ENCODE measurements around the gene TNFAIP8L3.
"Not testable (repeated sequence)": the region's sequence is repeated elsewhere in the genome, so short reads cannot be mapped to it uniquely, and the experiment has no call there.

Gene TNFAIP8L3

DNA sequence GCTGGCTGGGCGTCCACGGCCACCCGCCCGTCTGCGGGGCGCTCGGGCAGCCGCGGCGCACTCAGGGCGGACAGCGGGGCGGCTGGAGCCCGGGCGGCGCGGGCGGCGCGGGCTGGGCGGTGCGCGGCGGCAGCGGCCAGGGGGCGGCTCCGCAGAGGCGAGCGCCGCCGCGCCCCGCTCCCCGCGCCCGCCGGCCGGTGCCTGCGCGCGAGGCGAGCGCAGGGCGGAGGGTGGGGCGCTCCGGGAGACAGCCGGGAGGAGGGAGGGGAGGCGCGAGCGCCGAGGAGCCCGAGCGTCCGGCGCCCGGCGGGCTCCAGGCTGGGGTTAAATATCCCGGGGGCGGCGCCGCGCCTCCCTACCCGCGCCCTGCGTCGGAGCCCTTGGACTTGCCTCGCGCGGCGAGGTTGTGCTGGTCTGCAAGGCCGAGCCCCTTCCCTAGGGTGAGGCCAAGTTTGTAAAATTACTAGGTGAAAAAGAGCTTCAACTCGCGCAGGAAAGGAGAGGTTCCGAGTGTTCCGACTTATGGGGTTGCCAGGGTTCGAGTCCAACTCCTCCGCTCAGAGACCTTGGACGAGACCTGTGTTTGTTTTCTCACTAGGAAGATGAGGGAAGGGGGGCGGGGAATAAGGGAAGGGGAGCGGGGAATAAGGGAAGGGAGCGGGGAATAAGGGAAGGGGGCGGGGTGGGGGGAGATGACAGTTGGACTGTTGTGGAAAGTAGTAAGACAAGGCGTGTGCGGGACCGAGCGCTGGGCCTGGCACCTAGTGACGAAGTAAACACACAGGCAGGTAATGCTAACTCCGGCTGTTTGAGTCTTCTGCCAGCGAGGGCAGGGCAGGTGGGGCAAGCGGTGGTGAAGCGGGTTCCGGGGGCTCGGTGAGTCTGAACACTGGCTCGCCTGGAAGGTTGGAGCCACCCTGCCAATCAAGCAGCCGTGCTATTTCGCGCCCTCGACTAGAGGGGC is at the start of gene TNFAIP8L3:
Gene TNFAIP8L3 (minus strand): TSS at position 301 of the 964 bp plus-strand sequence. CDS start 311 bp downstream, outside the sequence.
- H3K27me3 ChIP-seq (ENCODE audit: insufficient read depth, poor library complexity, severe bottlenecking): peaks cover 33% of the 10 kb centered on the region
- ATAC-seq (ENCODE audit: low read depth): peak; percentile 53
- TF ChIP-seq, protein P1, sequence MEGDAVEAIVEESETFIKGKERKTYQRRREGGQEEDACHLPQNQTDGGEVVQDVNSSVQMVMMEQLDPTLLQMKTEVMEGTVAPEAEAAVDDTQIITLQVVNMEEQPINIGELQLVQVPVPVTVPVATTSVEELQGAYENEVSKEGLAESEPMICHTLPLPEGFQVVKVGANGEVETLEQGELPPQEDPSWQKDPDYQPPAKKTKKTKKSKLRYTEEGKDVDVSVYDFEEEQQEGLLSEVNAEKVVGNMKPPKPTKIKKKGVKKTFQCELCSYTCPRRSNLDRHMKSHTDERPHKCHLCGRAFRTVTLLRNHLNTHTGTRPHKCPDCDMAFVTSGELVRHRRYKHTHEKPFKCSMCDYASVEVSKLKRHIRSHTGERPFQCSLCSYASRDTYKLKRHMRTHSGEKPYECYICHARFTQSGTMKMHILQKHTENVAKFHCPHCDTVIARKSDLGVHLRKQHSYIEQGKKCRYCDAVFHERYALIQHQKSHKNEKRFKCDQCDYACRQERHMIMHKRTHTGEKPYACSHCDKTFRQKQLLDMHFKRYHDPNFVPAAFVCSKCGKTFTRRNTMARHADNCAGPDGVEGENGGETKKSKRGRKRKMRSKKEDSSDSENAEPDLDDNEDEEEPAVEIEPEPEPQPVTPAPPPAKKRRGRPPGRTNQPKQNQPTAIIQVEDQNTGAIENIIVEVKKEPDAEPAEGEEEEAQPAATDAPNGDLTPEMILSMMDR (IDR thresholded peaks at IDR 0.05; ENCODE audit: poor library complexity, severe bottlenecking): no peak
- no peak for DNase-seq (ENCODE audit: low spot score)
- H3K9me3 ChIP-seq (ENCODE audit: severe bottlenecking): no peaks in the 10 kb centered on the region
- peaks cover 7% of the 10 kb centered on the region for H3K4me1 ChIP-seq (ENCODE audit: insufficient read depth, poor library complexity, severe bottlenecking)
- H3K36me3 ChIP-seq (ENCODE audit: low read depth): no peaks in the 10 kb centered on the region
- peak within 1 kb of the TSS; percentile 56 for H3K4me3 ChIP-seq (ENCODE audit: severe bottlenecking)
- H3K27ac ChIP-seq (ENCODE audit: poor library complexity, severe bottlenecking): no peak within 1 kb of the TSS

DNA sequence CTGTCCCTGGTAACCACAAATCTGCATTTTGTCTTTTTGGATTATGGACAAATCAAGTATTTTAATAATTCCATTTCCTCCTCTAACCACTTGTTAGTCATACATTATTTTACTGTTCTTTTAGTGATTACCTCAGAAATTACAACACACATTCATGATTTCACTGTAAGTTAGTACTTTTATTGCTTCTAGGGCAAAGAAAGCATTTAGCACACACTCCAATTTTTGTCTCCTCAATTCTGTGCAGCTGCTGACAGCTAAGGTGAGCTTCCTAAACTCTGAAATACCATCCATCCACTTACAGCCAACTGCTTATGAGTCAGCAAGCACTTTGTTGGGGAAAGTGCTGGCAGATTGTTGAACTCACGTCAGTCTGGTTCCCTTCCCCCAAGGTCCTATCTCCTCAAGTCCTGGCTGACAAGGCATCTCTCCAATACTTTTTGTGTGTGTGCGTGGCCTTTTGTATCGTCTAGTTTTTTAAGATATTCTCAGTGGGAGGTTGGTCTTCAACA is 49.4 kb upstream of the TNFAIP8L3 start:
- TF ChIP-seq, protein P1 (IDR thresholded peaks at IDR 0.05; ENCODE audit: poor library complexity, severe bottlenecking): no peak
- Histone ChIP-seq H3K36me3 (ENCODE audit: low read depth) (no peaks in the 10 kb centered on the region), H3K9me3 (ENCODE audit: severe bottlenecking) (no peaks in the 10 kb centered on the region), H3K4me3 (ENCODE audit: severe bottlenecking) (no peak overlapping the region), H3K27me3 (ENCODE audit: insufficient read depth, poor library complexity, severe bottlenecking) (no peaks in the 10 kb centered on the region), H3K4me1 (ENCODE audit: insufficient read depth, poor library complexity, severe bottlenecking) (peaks cover 21% of the 10 kb centered on the region), H3K27ac (ENCODE audit: poor library complexity, severe bottlenecking) (peak overlapping the region; percentile 88)
- ATAC-seq (ENCODE audit: low read depth): peak; percentile 99
- DNase-seq (ENCODE audit: low spot score): no peak

DNA sequence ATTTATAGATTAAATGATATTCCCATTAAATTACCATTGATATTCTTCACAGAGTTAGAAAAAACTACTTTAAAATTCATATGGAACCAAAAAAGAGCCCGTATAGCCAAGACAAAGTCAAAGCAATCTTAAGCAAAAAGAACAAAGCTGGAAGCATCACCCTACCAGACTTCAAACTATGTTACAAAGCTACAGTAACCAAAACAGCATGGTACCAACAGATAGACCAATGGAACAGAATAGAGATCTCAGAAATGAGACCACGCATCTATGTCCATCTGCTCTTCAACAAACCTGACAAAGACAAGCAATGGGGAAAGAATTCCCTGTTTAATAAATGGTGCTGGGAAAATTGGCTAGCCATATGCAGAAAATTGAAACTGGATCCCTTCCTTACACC is 45.6 kb upstream of the TNFAIP8L3 start:
- H3K27me3 ChIP-seq (ENCODE audit: insufficient read depth, poor library complexity, severe bottlenecking); DNase-seq (ENCODE audit: low spot score); ATAC-seq (ENCODE audit: low read depth); H3K4me3 ChIP-seq (ENCODE audit: severe bottlenecking); H3K9me3 ChIP-seq (ENCODE audit: severe bottlenecking); H3K27ac ChIP-seq (ENCODE audit: poor library complexity, severe bottlenecking); H3K36me3 ChIP-seq (ENCODE audit: low read depth): not testable (repeated sequence)
- peaks cover 34% of the 10 kb centered on the region for H3K4me1 ChIP-seq (ENCODE audit: insufficient read depth, poor library complexity, severe bottlenecking)

DNA sequence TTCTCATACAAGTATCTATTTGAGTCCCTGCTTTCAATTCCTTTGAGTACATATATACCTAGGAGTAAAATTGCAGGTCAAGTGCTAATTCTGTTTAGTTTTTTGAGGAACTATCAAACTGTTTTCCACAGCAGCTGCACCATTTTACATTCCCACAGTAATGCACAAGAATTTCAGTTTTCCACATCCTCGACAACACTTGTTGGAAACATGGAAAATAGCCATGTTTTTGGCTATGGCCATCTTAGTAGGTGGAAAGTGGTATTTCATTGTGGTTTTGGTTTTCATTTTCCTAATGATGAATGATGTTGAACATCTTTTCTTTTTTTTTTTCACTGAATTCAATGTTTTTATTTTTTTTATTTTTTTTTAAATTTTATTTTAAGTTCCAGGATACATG is 44.4 kb upstream of the TNFAIP8L3 start:
- TF ChIP-seq, protein P1 (IDR thresholded peaks at IDR 0.05; ENCODE audit: poor library complexity, severe bottlenecking): no peak
- no peaks in the 10 kb centered on the region for H3K36me3 ChIP-seq (ENCODE audit: low read depth)
- no peaks in the 10 kb centered on the region for H3K9me3 ChIP-seq (ENCODE audit: severe bottlenecking)
- H3K27ac ChIP-seq (ENCODE audit: poor library complexity, severe bottlenecking): no peak overlapping the region
- no peaks in the 10 kb centered on the region for H3K27me3 ChIP-seq (ENCODE audit: insufficient read depth, poor library complexity, severe bottlenecking)
- H3K4me3 ChIP-seq (ENCODE audit: severe bottlenecking): no peak overlapping the region
- ATAC-seq (ENCODE audit: low read depth) (no peak), DNase-seq (ENCODE audit: low spot score) (no peak)
- H3K4me1 ChIP-seq (ENCODE audit: insufficient read depth, poor library complexity, severe bottlenecking): peaks cover 26% of the 10 kb centered on the region

DNA sequence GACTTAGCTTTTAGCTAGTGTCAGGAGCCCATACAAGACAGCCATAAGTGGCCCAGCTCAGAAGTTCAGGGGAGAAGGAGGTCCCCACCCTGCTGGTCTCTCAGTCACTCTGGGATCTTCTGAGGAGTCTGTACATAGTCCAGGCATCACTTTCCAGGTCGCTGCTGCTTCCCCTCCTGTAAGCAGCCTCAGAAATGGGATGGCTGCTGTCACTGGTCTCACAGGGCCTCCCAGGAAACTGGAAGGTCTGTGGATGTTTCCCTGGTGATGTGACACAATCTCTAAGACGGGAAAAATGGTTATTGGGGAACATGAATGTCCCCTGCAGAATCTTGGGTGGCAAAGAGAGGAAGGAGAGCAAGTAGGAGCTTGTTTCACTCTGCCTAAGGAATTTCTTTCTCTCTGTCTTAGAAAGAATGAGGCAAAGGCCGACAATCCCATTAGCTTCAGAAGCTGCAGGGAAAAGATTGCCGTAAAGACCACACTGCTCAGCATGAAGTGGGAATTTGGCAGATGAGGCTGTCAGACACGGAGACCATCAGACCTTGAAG is 43.2 kb upstream of the TNFAIP8L3 start:
- TF ChIP-seq, protein P1 (IDR thresholded peaks at IDR 0.05; ENCODE audit: poor library complexity, severe bottlenecking): no peak
- Histone ChIP-seq H3K36me3 (ENCODE audit: low read depth) (no peaks in the 10 kb centered on the region), H3K27ac (ENCODE audit: poor library complexity, severe bottlenecking) (peak overlapping the region; percentile 16), H3K9me3 (ENCODE audit: severe bottlenecking) (no peaks in the 10 kb centered on the region), H3K4me3 (ENCODE audit: severe bottlenecking) (no peak overlapping the region), H3K27me3 (ENCODE audit: insufficient read depth, poor library complexity, severe bottlenecking) (no peaks in the 10 kb centered on the region), H3K4me1 (ENCODE audit: insufficient read depth, poor library complexity, severe bottlenecking) (peaks cover 23% of the 10 kb centered on the region)
- ATAC-seq (ENCODE audit: low read depth) (peak; percentile 35), DNase-seq (ENCODE audit: low spot score) (no peak)
